ENCODE results near the gene BTBD2. TPM values are rescaled to one million over a fixed set of nuclear protein-coding genes. Genes with fewer than 3 reads are reported as not detected.

BTBD2 gene
- total RNA-seq, 1 experiment from 2014 or later = 110 TPM

GRCh38 chr19:1980809-1981181 is 34.7 kb downstream of the BTBD2 start:
- Histone ChIP-seq H3K9me3 (ENCODE audit: control insufficient read depth, low read depth, low read length) (no peaks in the 10 kb centered on the region), H3K18ac (ENCODE audit: insufficient read length, low read depth, low read length) (no peak overlapping the region), H3K23ac (ENCODE audit: insufficient read length, low read depth, low read length) (no peak overlapping the region), H3T11ph (ENCODE audit: low read length) (no peak overlapping the region), H4K91ac (ENCODE audit: insufficient read length, low read depth, low read length) (no peak overlapping the region), H4K5ac (ENCODE audit: insufficient read length, low read depth, low read length) (no peak overlapping the region), H3K14ac (ENCODE audit: insufficient read depth, low read length) (no peak overlapping the region), H3K27me3 (ENCODE audit: insufficient read depth, low read length) (no peaks in the 10 kb centered on the region), H2BK120ac (ENCODE audit: low read depth, low read length, poor library complexity, severe bottlenecking) (no peak overlapping the region), H2BK15ac (ENCODE audit: low read depth, low read length) (no peak overlapping the region), H4K20me1 (ENCODE audit: control insufficient read depth, insufficient read depth, insufficient read length) (no peaks in the 10 kb centered on the region), H3K56ac (ENCODE audit: insufficient read length, low read depth, low read length) (no peak overlapping the region), H3K23me2 (ENCODE audit: insufficient read length, low read depth, low read length, poor library complexity, severe bottlenecking) (no peaks in the 10 kb centered on the region), H2BK5ac (ENCODE audit: insufficient read length, low read length) (no peak overlapping the region), H3K4me2 (ENCODE audit: insufficient read depth, insufficient read length, low read length) (no peak overlapping the region), H3K4ac (ENCODE audit: low read depth, low read length) (no peak overlapping the region), H4K8ac (replicated peaks; ENCODE audit: insufficient read length, low read depth, low read length) (no peak overlapping the region), H2AFZ (ENCODE audit: low read length) (no peak overlapping the region), H3K79me1 (ENCODE audit: insufficient read depth, low read depth, low read length, poor library complexity, severe bottlenecking) (no peaks in the 10 kb centered on the region), H2BK20ac (ENCODE audit: low read depth, low read length, poor library complexity, severe bottlenecking) (no peak overlapping the region), H3K9ac (ENCODE audit: extremely low read depth, insufficient read length, low read length) (no peak overlapping the region), H3K79me2 (ENCODE audit: insufficient read depth, low read length) (no peaks in the 10 kb centered on the region), H2AK5ac (ENCODE audit: insufficient read length, low read length) (no peak overlapping the region), H2BK12ac (ENCODE audit: insufficient read length, low read depth, low read length) (no peak overlapping the region), H3K4me1 (ENCODE audit: insufficient read depth, low read length) (no peaks in the 10 kb centered on the region), H3K27ac (ENCODE audit: insufficient read length, low read depth, low read length) (no peak overlapping the region)
- WGBS (ENCODE audit: extremely low coverage, insufficient read length, low lambda C conversion rate) = no CpG with 5 or more reads among the region's 31 CpGs
- no peak overlapping the region for H3K4me3 Mint-ChIP-seq
- H3K27me3 Mint-ChIP-seq (ENCODE audit: low read depth) = no peaks in the 10 kb centered on the region
- no peak overlapping the region for H3K27ac Mint-ChIP-seq
- H3K9me3 Mint-ChIP-seq = no peaks in the 10 kb centered on the region
- TF ChIP-seq CTCF (conservative IDR thresholded peaks at IDR 0.05) = no peak
- H3K36me3 Mint-ChIP-seq (ENCODE audit: insufficient read depth in 1 of 3, low read depth in 3 of 3) = peaks cover 15 to 42% (median 37%) of the 10 kb centered on the region in 3 experiments; a peak in 6 of 7 replicates
- no peak for DNase-seq
- H3K4me1 Mint-ChIP-seq = no peaks in the 10 kb centered on the region
